ENCODE results near the gene TSEN2.
"Not testable (repeated sequence)": the region's sequence is repeated elsewhere in the genome, so short reads cannot be mapped to it uniquely, and the experiment has no call there.

The TSEN2 gene

DNA sequence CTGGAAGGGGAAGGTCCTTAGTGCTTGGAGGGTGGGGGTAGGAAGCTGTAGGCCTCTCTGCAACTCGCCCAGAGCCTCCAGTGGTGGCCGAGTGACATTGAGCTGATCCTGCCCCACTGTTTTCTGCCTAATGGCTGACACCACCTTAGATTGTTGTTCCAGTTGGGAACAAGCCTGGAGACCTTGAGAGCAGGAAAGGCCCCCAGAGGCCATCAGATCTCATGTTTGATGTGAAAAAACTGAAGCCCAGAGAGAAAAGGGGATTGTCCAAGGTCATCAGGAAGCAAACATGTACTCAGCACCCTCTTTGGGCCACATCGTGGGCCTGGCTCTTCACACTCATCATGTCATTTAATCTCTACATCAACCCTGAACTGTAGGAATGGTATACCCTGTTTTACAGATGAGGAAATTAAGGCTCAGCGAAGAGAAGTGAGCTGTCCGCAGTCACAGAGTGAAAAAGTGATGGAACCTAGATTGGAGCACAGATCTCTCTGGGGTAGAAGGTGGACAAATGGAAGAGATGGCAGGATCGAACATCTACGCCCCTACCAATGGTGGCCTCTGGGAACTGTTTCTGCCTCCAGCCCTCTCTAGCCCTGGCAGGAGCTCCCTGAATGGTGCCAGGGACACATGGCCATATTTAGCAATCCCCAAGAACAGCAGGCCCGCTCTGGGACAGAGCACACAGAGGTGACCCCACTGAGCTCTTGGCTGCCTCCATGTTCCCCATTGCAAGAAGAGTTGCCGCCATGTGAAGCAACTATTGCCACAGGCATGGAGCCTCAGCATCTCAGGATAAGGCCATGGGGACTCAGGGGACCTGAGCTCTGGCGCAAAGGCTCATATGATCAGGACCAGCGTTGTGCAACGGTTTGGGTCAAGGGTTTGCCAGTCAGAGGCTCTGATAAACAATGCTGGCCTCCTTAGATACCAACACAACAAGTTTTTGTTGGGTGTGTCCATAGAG lies 31.6 kb upstream of the TSEN2 start:
- no peak for DNase-seq

DNA sequence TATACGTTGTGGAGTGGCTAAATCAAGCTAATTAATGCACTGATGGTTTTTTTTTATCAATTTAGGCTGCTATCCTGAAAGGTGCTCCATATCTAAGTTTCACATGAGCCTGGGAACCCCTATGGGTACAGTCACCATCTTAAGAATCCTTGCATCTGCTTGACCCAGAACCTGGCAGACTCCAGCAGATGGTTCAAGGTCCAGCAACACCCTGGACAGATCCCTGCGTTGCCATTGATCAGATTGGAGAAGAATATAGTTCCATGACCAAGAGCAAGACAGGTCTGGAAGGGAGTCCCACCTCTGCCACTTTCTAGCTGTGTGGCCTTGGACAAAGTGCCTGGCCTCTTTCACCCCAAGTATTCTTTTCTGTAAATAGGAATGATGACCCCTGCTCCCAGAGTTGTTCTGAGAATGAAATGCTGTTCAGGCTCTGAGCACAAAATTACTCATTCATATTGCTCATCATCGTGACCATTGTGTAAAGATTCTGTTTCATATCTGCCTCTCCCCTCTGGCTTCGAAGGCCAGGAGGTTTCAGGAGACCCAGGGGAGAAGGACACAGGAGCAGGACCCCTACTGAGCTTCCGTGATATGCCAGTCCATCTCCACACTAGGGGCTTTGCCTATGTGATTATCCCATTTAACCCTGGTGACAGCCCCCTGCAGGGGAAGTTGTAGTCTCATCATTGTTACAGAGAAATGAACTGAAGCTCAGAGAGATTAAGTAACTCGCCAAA lies 30.0 kb upstream of the TSEN2 start:
- DNase-seq = no peak

DNA sequence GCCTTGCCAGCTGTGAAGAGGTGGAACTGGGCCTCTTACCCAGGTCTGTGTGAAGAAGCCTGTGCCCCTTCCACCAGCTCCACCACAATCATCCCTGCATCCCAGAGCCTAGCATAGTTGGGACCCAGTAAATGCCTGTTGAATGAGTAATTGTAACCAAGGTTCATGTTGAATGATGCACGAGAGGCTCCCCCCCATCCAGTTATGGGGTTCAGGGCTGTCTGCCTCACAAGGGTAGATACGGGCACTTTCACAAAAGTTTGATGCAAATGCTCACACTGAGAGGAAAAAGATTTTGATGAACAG lies 29.5 kb upstream of the TSEN2 start:
- no peak for DNase-seq

DNA sequence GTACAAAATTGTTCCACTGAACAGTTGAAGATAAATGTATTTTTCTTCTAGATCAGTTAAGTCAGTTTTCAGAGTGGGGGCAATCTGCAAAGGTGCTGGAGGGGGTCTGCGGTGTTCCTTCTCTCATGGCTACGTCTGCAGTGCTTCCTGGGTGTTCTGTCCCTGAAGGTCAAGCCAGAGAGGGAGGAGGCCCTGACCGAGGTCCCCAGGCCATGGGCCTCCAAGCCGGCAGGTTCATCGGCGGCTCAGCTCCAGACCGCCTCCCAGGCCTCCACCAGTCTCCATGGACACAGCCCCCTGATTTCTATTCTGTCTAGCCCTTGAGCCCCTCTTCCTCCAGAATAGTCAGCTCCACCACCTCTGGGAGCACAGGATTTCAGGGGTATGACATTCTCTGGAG lies 28.5 kb upstream of the TSEN2 start:
- no peak for DNase-seq

DNA sequence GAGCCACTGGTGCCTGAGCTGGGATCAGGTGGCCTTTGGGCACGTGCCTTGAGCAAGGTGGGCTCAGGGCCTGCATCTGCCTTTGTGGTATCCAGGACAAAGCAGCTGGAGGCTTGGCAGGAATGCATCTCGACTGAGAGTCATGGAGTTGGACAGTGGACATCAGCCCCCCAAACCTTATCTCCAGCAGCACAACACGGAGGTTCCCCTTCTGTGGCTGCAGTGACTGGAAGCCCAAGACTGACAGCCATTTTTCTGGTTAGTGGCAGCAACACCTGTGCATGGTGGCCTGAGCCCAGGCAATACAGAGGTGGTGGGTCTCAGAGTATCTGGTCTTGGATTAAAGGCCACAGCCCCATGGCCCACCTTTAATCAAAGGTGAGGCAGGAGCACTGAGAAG lies 27.8 kb upstream of the TSEN2 start:
- DNase-seq = no peak

DNA sequence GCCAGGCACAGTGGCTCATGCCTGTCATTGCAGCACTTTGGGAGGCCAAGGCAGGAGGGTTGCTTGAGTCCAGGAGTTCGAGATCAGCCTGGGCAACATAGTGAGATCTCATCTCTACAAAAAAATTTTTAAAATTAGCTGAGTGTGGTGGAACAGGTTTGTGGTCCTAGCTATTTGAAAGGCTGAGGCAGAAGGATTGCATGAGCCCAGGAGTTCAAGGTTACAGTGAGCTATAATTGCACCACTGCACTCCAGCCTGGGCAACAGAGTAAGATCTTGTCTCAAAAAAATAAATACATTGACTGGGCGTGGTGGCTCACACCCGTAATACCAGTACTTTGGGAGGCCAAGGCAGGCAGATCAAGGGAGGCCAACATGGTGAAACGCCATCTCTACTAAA lies 26.9 kb upstream of the TSEN2 start:
- DNase-seq = not testable (repeated sequence)

DNA sequence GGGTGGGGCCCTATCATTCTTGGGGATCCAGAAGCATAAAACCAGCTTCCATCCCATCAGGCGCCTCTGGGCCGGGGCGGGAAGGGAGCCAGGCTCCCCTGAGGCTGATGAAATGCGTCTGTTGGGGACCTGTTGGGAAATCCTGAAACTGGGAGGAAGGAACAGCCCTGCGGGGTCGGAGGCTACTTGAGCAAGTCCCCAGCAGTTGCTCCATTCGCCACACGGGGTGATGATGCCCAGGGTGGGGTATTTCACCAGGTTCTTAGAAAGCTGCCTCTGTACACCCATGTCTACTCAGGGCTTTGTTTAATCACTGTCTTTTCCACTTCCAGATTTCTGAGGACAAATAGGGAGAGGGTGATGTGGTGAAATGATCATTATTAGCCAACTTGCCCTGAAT lies 25.4 kb upstream of the TSEN2 start:
- no peak for DNase-seq

DNA sequence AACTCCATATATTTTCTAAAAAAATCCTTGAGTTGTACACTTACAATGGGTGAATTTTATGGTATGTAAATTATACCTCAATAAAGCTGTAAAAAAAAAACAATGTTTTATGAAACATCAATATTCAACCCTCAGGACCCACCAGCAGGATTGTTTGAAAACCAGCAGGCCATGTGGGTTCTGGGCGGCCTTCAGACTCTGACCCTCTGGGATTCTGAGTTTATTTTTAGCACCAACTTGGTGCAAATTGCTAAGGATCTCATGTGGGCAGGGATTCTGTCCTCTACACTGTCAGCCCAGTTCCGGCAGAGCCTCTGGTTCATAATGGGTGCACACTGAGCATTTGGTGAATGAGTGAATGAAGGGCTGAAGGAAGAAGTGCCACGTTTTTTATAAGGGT lies 24.2 kb upstream of the TSEN2 start:
- no peak for DNase-seq

DNA sequence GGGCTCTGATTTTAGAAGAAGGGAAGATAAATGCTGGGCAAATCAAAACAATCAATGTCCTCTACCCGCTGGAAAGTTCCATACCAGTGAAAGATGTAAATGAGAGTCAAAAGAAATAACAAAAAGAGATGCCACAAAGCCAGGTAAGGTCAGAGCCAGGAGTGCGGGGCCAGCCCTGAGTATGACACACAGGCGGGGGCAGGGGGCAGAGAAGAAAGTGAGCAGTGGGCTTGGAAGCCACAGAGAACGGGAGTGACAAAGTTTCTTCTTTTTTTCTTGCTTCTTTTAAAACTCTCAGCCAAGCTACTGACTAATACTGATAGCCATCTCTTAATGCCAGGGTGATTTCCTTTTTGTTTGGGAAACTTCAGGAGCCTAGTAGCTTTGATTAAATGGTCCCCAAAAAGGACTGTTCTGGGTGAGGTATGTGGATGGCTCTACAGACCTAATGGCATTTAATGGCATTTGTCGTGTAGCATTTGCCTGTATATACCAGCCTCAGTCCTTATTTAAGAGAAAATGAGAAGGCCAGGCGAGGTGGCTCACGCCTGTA lies 23.1 kb upstream of the TSEN2 start:
- no peak for DNase-seq

DNA sequence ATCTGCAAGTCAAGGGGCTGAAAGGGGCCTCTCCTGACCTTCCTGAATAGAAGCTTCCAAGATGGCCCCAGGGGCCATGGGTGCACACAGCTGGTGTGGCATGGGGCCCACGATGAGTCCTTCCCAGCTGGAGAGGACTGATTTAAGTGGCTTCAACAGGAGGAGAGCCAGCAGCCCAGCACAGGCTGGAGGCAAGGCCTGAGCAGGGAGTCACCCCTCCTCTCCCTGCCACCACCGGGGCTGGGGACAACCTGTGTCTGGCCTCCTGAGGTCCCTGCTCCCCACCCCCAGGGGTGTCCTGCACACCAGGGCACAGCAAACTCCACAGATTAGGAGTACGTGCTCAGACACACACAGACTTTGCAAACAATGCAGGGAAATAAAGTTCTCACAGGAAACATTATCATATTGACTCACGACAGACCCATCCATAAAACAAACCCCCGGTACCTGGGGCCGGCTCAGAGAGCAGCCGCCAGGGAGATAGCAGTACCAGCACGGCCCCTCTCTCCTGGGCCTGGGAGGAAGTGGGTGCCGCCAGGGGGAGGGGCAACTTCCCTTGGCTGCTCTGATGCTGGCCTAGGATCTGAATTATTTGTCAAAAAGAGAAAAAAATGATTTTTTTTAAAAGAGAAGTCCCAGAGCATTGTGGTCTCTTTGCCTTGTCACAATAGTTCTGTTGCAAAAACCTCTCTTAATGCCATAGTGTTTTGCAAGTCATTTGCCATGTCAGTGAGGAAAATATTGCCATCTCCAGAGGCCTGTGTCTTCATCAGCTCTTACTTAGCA lies 21.9 kb upstream of the TSEN2 start:
- no peak for DNase-seq

DNA sequence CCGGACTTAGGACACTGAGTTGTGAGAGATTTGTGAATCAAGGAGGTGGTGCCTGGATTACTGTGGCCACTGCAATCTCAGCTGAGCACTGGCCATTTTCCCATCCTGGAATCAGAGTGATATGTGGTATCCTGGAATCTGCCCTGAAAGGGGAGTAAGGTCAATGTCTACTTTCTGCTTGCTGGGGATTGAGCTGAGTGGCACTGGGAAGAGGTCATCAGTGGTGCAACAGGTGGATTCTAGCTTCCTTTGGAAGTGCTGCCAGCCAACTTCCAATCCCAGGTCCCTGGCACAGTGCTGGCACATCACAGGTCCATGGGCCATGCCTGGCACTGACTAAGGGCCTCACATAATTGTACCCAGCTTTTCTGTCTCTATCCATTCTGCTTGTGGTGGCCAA lies 20.6 kb upstream of the TSEN2 start:
- DNase-seq = no peak

DNA sequence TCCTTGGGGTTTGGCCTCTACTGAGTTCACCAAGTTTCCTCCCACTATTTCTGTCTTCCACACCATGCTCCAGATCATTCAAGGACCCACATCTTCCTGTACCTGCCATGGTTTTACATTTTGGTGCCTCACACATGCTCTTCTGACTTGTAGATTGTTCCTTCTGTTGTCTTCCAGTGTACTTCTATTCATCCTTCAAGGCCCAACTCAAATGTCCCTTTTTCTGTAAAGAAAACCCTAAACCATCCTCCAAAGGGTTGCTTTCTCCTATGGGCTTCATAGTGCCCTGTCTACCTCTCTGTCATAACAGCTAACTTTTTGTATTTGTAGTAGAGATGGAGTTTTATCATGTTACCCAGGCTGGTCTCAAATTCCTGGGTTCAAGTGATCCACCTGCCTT lies 20.1 kb upstream of the TSEN2 start:
- DNase-seq = no peak

DNA sequence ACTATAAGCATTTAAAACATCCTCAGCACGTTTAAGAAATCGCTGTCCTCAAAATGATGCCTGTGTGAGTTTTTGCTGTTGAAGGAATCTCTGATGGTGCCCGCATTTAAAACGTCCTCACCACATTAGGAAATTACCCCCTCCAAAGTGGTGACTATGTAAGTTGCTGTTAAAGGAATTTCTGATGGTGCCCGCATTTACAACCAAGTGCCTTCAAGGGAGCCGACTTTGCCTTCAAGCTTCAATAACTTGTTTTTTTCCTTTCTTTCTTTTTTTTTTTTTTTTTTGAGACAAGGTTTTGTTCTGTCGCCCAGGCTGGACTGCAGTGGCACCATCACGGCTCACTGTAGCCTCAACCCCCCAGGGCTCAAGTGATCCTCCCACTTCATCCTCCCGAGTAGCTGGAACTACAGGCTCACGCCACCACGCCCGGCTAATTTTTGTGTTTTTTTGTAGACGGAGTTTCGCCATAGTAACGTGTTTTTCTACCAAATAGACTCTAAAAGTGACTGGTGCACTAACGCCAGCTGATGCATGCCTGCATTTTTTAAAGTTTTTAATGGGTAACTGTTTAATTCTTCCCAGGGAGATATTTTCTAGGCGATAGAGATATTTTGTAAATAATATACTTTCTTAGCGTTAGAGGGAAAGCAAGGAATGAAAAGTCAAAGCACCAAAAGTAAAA lies 19.0 kb upstream of the TSEN2 start:
- DNase-seq = no peak

DNA sequence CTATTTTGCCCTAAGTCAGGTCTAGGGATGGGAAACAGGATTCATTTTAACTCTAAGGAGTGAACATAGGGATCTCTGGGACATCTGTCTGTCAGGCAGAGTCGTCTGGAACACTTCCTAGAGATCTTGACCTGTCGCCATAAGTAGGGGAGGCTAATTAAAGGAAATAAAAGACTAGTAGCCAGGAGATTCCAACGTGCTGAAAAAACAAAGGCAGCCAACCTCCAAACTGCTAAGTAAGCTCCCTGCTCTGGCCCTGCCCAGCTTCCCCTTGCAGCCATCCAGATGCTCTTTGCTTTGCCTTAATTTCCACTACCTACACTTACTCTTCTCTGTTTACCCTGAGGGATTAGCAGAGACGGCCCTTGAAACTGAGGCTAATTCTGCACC lies 18.4 kb upstream of the TSEN2 start:
- DNase-seq = no peak

DNA sequence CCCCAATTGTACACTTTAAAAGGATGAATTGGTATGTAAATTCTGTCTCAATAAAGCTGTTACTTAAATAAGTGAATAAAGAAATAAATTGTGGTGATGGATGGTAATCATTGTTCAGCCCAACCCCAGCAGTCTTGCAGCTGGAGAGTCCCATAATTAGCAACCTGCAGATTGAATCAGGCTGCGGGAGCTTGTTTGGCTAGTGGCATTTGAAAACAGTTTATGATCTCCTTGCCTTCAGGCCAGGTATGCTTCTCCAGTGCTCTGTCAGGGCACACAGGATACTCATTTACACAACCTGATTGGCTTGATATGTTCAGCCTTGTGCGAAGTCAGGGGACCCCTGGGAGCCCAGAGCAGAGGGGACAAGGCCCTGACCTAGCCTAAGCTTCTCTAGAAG lies 16.5 kb upstream of the TSEN2 start:
- no peak for DNase-seq

DNA sequence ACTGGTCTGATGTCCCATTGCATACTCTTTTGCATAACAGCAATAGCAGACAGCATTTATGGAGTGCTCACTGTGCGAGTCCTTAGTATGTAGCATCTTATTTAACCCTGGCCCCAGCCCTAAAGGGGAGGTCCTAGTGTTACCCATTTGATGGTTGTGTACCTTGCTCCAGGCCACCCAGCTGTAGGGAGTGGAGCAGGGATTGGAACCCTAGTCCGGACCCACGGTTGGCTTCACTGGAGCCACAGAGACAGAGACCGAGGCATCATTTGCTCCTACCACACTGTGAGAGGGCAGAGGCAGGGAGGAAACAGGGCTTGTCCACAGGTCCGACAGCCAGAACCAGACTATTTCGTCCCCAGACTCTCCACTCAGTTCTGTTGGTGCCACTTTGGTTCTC lies 16.0 kb upstream of the TSEN2 start:
- peak; percentile 45 for DNase-seq

DNA sequence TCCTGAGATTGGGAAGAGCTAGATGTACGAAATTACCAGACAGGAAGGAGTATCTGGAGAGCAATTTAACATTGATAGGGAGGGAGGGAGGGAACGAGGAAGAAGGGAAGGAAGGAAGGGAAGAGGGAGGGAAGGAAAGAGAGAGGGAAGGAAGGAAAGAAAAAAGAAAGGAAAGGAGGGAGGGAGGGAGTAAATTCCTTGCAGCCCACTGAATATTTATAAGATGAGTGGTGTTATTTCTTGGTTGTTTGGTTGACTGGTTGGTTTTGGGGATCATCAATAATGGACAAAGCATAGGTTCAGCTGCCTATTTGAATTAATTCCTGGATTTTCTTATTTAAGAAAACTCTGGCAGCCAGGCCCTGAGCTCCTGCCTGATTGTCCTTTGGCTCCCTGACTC lies 15.5 kb upstream of the TSEN2 start:
- no peak for DNase-seq

DNA sequence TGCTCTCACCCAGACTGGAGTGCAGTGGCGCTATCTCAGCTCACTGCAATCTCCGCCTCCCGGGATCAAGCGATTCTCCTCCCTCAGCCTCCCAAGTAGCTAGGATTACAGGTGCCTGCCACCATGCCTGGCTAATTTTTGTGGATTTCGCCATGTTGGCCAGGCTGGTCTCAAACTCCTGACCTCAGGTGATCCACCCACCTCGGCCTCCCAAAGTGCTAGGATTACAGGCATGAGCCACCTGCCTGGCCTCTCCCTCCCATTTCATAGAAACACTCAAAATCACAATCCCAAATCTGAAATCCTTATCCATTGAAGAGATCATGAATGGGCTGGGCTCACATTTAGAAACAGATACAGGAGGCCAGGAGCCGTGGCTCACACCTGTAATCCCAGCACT lies 15.1 kb upstream of the TSEN2 start:
- not testable (repeated sequence) for DNase-seq

DNA sequence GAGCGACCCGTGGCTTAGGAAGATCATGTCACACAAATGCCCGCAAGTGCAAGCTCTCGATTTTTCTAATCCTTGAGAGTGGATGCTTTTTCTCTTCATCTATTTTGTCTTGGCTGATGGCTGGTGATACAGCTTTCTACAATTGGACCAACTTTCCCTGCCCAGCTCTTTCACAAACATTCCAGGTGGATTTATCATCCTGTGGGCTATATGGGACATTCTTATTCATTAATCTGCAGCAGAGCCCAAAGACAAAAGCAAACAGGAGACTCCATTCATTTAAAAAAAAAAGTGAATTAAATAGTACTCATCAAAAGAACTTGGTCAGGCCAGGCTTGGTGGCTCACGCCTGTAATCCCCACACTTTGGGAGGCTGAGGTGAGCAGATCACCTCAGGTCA lies 14.2 kb upstream of the TSEN2 start:
- no peak for DNase-seq

DNA sequence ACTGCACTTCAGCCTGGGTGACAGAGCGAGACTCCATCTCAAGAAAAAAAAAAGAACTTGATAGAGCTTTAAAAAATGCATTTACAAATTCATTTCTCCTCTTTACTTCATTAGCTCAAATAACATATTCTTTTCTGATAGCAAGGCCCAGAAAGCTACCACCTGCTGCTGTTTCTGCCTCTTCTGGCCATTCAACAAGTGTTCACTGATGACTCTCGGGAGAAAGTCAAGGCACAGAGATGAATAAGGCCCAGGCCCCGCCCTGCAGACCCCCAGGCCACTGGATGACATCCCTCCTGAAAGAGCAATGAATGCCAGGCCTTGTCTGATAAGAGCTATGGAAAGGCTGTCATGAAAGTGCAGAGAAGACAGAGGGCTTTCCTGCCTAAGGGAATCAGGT lies 13.6 kb upstream of the TSEN2 start:
- DNase-seq = no peak

DNA sequence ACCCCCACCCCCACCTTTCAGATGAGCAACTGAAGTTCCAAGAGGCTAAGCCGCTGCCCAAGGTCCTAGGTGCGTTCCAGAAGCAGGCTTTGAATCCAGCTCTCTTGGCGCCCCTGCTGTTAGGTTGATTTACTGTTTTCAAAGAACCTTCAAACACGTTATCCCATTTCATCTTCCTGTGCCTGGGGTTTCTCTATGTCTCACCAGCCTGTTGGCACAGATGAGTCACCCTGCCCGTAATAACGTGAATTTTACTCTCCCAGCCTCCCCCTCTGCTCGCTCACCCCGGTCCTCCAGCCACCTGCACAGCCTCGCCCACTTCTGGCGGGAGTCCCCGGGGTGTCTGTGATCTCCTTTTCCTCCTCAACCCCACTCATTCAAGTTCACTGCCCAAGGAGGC lies 13.0 kb upstream of the TSEN2 start:
- peak; percentile 63 for DNase-seq

DNA sequence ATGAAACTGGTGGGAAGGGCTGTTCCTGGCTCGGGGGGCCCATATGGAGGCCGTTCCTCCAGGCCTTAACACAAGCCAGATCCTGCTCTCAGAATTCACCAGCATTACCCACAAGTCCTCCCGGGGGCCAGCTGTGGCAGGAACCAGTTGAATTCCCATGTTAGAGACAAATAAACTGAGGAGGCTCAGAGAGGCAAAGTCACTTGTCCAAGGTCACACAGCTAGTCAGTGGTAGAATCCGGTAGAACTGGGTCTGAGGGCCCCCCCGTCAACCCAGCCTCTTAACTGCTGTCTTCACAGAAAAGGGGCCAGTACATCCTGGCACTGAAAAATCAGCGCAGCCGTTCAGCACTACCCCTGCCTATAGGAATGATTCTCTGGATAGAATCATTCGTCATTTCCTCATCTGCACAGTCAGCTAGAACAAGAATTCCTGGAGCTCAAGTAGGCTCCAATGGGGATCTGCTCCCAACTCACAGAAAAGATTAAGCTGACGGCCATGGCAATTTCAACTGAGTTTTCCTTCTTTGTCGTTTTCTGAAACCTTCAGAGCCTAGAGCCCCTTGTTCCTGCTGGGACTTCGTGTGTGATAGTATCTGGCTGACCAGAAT lies 12.2 kb upstream of the TSEN2 start:
- DNase-seq = no peak

Measured in islet precursor cell (in vitro differentiated cells).